ENCODE results near the gene NKX6-2. TPM values are rescaled to one million over a fixed set of nuclear protein-coding genes. Genes with fewer than 3 reads are reported as not detected.

NKX6-2 gene
- total RNA-seq, 1 experiment from 2014 or later = not detected

GRCh38 chr10:132738454-132739224 is 47.3 kb downstream of the NKX6-2 start:
- no peak for DNase-seq (ENCODE audit: low read depth)

- DNase-seq (ENCODE audit: low read depth) = no peak
Measured at GRCh38 chr10:132737390-132738048, 48.4 kb downstream of the NKX6-2 start.

- no peak for DNase-seq (ENCODE audit: low read depth)
Measured at GRCh38 chr10:132735923-132736391, 50.0 kb downstream of the NKX6-2 start.

GRCh38 chr10:132735341-132735775 is 50.6 kb downstream of the NKX6-2 start:
- DNase-seq (ENCODE audit: low read depth) = no peak

- DNase-seq (ENCODE audit: low read depth) = no peak
Measured at GRCh38 chr10:132733926-132734325, 52.0 kb downstream of the NKX6-2 start.

Other genes starting within 250 kb of the NKX6-2 start
- 15.9 and 16.0 TPM in 2 replicates for gene INPP5A, start 248.4 kb downstream of the NKX6-2 start, total RNA-seq (2014; rRNA removed)
- gene CFAP46, start 156.4 kb upstream of the NKX6-2 start, total RNA-seq (2014; rRNA removed) = not detected in 2 replicates

All from LHCN-M2 (cell line).